Neuronal stem cell (in vitro differentiated cells): ENCODE measurements around the gene CAMK2N2.
A peak's percentile ranks its signal among the peaks of the same experiment; 100 is the strongest.

ENCODE experiments used
- DNase-seq: peaks from one replicate; pipeline ENCODE4 v3.0.0-alpha.2; 2013; ENCODE audit warnings: low spot score
- H2AFZ ChIP-seq: one replicate; pipeline ENCODE4 v1.6.1; 2013; ENCODE audit warnings: mild to moderate bottlenecking, low read length, inconsistent platforms
- H2AK5ac ChIP-seq: 2 replicates; pipeline ENCODE4 v1.6.1; 2013; ENCODE audit warnings: low read depth, mild to moderate bottlenecking, inconsistent platforms, low read length, moderate library complexity, mixed read lengths
- H2BK120ac ChIP-seq: 2 replicates; pipeline ENCODE4 v1.6.1; 2013; ENCODE audit warnings: low read depth, mild to moderate bottlenecking, inconsistent platforms, low read length, moderate library complexity, mixed read lengths
- H2BK12ac ChIP-seq: one replicate; pipeline ENCODE4 v1.6.1; 2013; ENCODE audit warnings: low read length, inconsistent platforms
- H2BK15ac ChIP-seq: 2 replicates; pipeline ENCODE4 v1.6.1; 2013; ENCODE audit warnings: mild to moderate bottlenecking, low read length, inconsistent platforms, mixed read lengths
- H2BK5ac ChIP-seq: one replicate; pipeline ENCODE4 v1.6.1; 2013; ENCODE audit warnings: inconsistent platforms, mild to moderate bottlenecking, low read length, moderate library complexity
- H3K14ac ChIP-seq: one replicate; pipeline ENCODE4 v1.6.1; 2013; ENCODE audit warnings: low read length, inconsistent platforms
- H3K18ac ChIP-seq: 2 replicates; pipeline ENCODE4 v1.6.1; 2013; ENCODE audit warnings: low read length, inconsistent platforms
- H3K23ac ChIP-seq: 2 replicates; pipeline ENCODE4 v1.6.1; 2013; ENCODE audit warnings: low read depth, mild to moderate bottlenecking, mixed read lengths, low read length, inconsistent platforms; ENCODE audit not compliant: poor library complexity
- H3K27ac ChIP-seq: replicated peaks from 3 replicates; pipeline ENCODE4 v1.5.1; 2013; ENCODE audit warnings: low read length, inconsistent platforms
- H3K27me3 ChIP-seq, 3 experiments: 2 replicates each; pipeline ENCODE4 v1.6.1; 2013; ENCODE audit warnings: low read length in 3 of 3, mild to moderate bottlenecking in 2 of 3, inconsistent platforms in 1 of 3, low read depth in 1 of 3, mixed read lengths in 1 of 3, moderate library complexity in 1 of 3; ENCODE audit not compliant: control insufficient read depth in 3 of 3, insufficient read depth in 3 of 3
- H3K36me3 ChIP-seq, 2 donors: replicated peaks in 1 of 2; 2 replicates each; pipeline ENCODE4 v1.6.1; 2013; ENCODE audit warnings: low read length in 2 of 2; ENCODE audit not compliant: control insufficient read depth in 2 of 2, insufficient read depth in 2 of 2
- H3K4ac ChIP-seq: 2 replicates; pipeline ENCODE4 v1.6.1; 2013; ENCODE audit warnings: inconsistent platforms, mild to moderate bottlenecking, low read length, moderate library complexity
- H3K4me1 ChIP-seq, 2 donors: 1 replicate in 1 of 2; 2 replicates in 1 of 2; pipeline ENCODE4 v1.6.1; 2013; ENCODE audit warnings: low read length in 2 of 2, low read depth in 1 of 2; ENCODE audit not compliant: control insufficient read depth in 2 of 2, insufficient read depth in 1 of 2
- H3K4me2 ChIP-seq: one replicate; pipeline ENCODE4 v1.6.1; 2013; ENCODE audit warnings: mild to moderate bottlenecking, low read length, inconsistent platforms; ENCODE audit not compliant: insufficient read depth, poor library complexity, severe bottlenecking
- H3K4me3 ChIP-seq, 2 donors: 2 replicates each; pipeline ENCODE4 v1.5.1; 2013; ENCODE audit warnings: low read length in 2 of 2, mild to moderate bottlenecking in 2 of 2, inconsistent platforms in 1 of 2, moderate library complexity in 1 of 2
- H3K79me1 ChIP-seq: one replicate; pipeline ENCODE4 v1.6.1; 2013; ENCODE audit warnings: low read depth, mild to moderate bottlenecking, inconsistent platforms, low read length, moderate library complexity
- H3K9ac ChIP-seq: one replicate; pipeline ENCODE4 v1.6.1; 2013; ENCODE audit warnings: mild to moderate bottlenecking, low read depth, low read length, inconsistent platforms; ENCODE audit not compliant: poor library complexity
- H3K9me3 ChIP-seq, 2 donors: replicated peaks in 1 of 2; 2 replicates each; pipeline versions ENCODE3 to v1.6.1; 2013; ENCODE audit warnings: low read length in 2 of 2, mild to moderate bottlenecking in 2 of 2, inconsistent platforms in 1 of 2, low read depth in 1 of 2, mixed read lengths in 1 of 2, moderate library complexity in 1 of 2; ENCODE audit not compliant: control insufficient read depth in 2 of 2, insufficient read depth in 1 of 2
- H4K8ac ChIP-seq: one replicate; pipeline ENCODE4 v1.6.1; 2013; ENCODE audit warnings: low read depth, mild to moderate bottlenecking, inconsistent platforms, low read length, moderate library complexity
- H4K91ac ChIP-seq: one replicate; pipeline ENCODE4 v1.6.1; 2013; ENCODE audit warnings: low read length, low read depth, mild to moderate bottlenecking, inconsistent platforms; ENCODE audit not compliant: poor library complexity
- WGBS, 2 donors: extraction: QIAGEN DNeasy Blood & Tissue Kit; methylation state at CpG; one replicate each; pipeline ENCODE4 v1.1.7; 2013; ENCODE audit warnings: missing lambda C conversion rate in 2 of 2, mixed read lengths in 1 of 2; ENCODE audit not compliant: insufficient read length in 2 of 2, insufficient replicate concordance in 1 of 2; ENCODE audit errors: extremely low coverage in 2 of 2; 5-methylcytosine and 5-hydroxymethylcytosine counted together

CAMK2N2 gene

GRCh38 chr3:184234224-184234623 is 27.1 kb downstream of the CAMK2N2 start:
- H2AK5ac ChIP-seq: no peak overlapping the region
- WGBS, 2 donors: no CpG with 5 or more reads among the region's 4 CpGs
- H3K14ac ChIP-seq: no peak overlapping the region
- no peak overlapping the region for H3K27ac ChIP-seq
- peak overlapping the region; percentile 55 for H3K23ac ChIP-seq
- no peak overlapping the region for H4K8ac ChIP-seq
- DNase-seq: no peak
- no peak overlapping the region for H2BK15ac ChIP-seq
- H3K4me2 ChIP-seq: no peak overlapping the region
- H3K9me3 ChIP-seq: peaks cover 0 to 2% of the 10 kb centered on the region in 2 donors
- no peak overlapping the region for H2AFZ ChIP-seq
- H3K4me1 ChIP-seq: peaks cover 4% of the 10 kb centered on the region in 2 donors
- no peak overlapping the region for H3K4ac ChIP-seq
- H2BK120ac ChIP-seq: no peak overlapping the region
- H2BK12ac ChIP-seq: no peak overlapping the region
- H3K79me1 ChIP-seq: peaks cover 4% of the 10 kb centered on the region
- H3K18ac ChIP-seq: no peak overlapping the region
- no peak overlapping the region for H2BK5ac ChIP-seq
- H4K91ac ChIP-seq: no peak overlapping the region
- no peak overlapping the region for H3K4me3 ChIP-seq
- H3K36me3 ChIP-seq: no peaks in the 10 kb centered on the region
- peaks cover 22 to 91% (median 38%) of the 10 kb centered on the region in 3 experiments for H3K27me3 ChIP-seq
- no peak overlapping the region for H3K9ac ChIP-seq

GRCh38 chr3:184233127-184233843 is 28.1 kb downstream of the CAMK2N2 start:
- peak overlapping the region; percentile 66 for H2BK5ac ChIP-seq
- H3K23ac ChIP-seq: peak overlapping the region; percentile 57
- no peak overlapping the region for H3K27ac ChIP-seq
- no peak overlapping the region for H2AK5ac ChIP-seq
- peaks cover 29 to 98% (median 47%) of the 10 kb centered on the region in 3 experiments for H3K27me3 ChIP-seq
- H3K9me3 ChIP-seq: peaks cover 0 to 2% of the 10 kb centered on the region in 2 donors
- no peak overlapping the region for H4K91ac ChIP-seq
- H3K18ac ChIP-seq: no peak overlapping the region
- H3K4me1 ChIP-seq: peaks cover 4 to 7% of the 10 kb centered on the region in 2 donors
- no peak overlapping the region for H2AFZ ChIP-seq
- DNase-seq: no peak
- no peak overlapping the region for H3K9ac ChIP-seq
- no peak overlapping the region for H4K8ac ChIP-seq
- H3K4me2 ChIP-seq: no peak overlapping the region
- no peak overlapping the region for H2BK15ac ChIP-seq
- peaks cover 2% of the 10 kb centered on the region for H3K79me1 ChIP-seq
- no peak overlapping the region for H3K4me3 ChIP-seq
- no peaks in the 10 kb centered on the region for H3K36me3 ChIP-seq
- no peak overlapping the region for H2BK120ac ChIP-seq
- no CpG with 5 or more reads among the region's 23 CpGs for WGBS, 2 donors
- no peak overlapping the region for H3K4ac ChIP-seq
- H2BK12ac ChIP-seq: no peak overlapping the region
- H3K14ac ChIP-seq: peak overlapping the region; percentile 38

- H3K27ac ChIP-seq: no peak overlapping the region
- H2BK12ac ChIP-seq: no peak overlapping the region
- H3K36me3 ChIP-seq: no peaks in the 10 kb centered on the region
- no peak overlapping the region for H2BK5ac ChIP-seq
- no peak overlapping the region for H2BK120ac ChIP-seq
- peaks cover 2% of the 10 kb centered on the region for H3K79me1 ChIP-seq
- H4K91ac ChIP-seq: no peak overlapping the region
- no peak overlapping the region for H4K8ac ChIP-seq
- no peak overlapping the region for H2AK5ac ChIP-seq
- no CpG with 5 or more reads among the region's 3 CpGs for whole genome bisulfite sequencing, 2 donors
- no peak overlapping the region for H3K18ac ChIP-seq
- no peak overlapping the region for H3K4me2 ChIP-seq
- no peak overlapping the region for H2BK15ac ChIP-seq
- DNase-seq: no peak
- no peak overlapping the region for H2AFZ ChIP-seq
- no peak overlapping the region for H3K14ac ChIP-seq
- peaks cover 0 to 2% of the 10 kb centered on the region in 2 donors for H3K9me3 ChIP-seq
- H3K27me3 ChIP-seq: peaks cover 31 to 95% (median 56%) of the 10 kb centered on the region in 3 experiments
- peak overlapping the region in 1 of 2 donors; percentile 21 for H3K4me3 ChIP-seq
- H3K4ac ChIP-seq: no peak overlapping the region
- H3K23ac ChIP-seq: no peak overlapping the region
- H3K4me1 ChIP-seq: peaks cover 4 to 7% of the 10 kb centered on the region in 2 donors
- no peak overlapping the region for H3K9ac ChIP-seq
Measured at GRCh38 chr3:184231671-184232070, 29.7 kb downstream of the CAMK2N2 start.

- peak overlapping the region; percentile 73 for H3K23ac ChIP-seq
- peaks cover 0 to 2% of the 10 kb centered on the region in 2 donors for H3K9me3 ChIP-seq
- no peak overlapping the region for H3K9ac ChIP-seq
- no peak overlapping the region for H3K27ac ChIP-seq
- no peak for DNase-seq
- peak overlapping the region; percentile 75 for H2AK5ac ChIP-seq
- no peak overlapping the region for H2BK15ac ChIP-seq
- no peak overlapping the region for H2BK12ac ChIP-seq
- H4K91ac ChIP-seq: no peak overlapping the region
- H3K14ac ChIP-seq: peak overlapping the region; percentile 82
- H3K4me3 ChIP-seq: peak overlapping the region in 1 of 2 donors; percentile 68
- peaks cover 2% of the 10 kb centered on the region for H3K79me1 ChIP-seq
- no peak overlapping the region for H2BK5ac ChIP-seq
- H3K4ac ChIP-seq: no peak overlapping the region
- peak overlapping the region; percentile 80 for H3K4me2 ChIP-seq
- H4K8ac ChIP-seq: no peak overlapping the region
- H3K27me3 ChIP-seq: peaks cover 31 to 94% (median 56%) of the 10 kb centered on the region in 3 experiments
- no peaks in the 10 kb centered on the region for H3K36me3 ChIP-seq
- H2BK120ac ChIP-seq: no peak overlapping the region
- no CpG with 5 or more reads among the region's 79 CpGs for WGBS, 2 donors
- H3K4me1 ChIP-seq: peaks cover 4 to 7% of the 10 kb centered on the region in 2 donors
- H2AFZ ChIP-seq: peak overlapping the region; percentile 97
- H3K18ac ChIP-seq: peak overlapping the region; percentile 80
Measured at GRCh38 chr3:184230603-184231528, 30.5 kb downstream of the CAMK2N2 start.
